ENCODE results near the gene PTPN4.

The PTPN4 gene

DNA sequence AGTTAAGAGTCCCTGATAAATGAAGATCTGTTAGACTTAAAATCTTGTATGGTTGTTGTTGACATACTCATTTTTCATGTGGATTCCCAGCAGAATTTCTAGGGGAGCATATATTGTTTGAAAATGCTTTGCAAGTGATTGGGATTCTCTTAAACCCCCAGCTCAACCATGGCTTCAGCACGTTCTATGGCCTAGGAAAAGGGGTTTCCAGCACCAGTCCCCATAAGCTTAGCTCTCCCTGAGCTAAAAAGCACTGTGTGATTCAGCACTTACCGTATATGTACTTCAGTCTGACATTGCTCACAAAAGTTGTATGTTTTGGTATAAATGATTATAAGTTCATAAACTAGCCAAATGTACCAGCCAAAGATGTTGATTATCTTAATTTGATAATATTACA lies 173.1 kb downstream of the PTPN4 start:
- TF ChIP-seq, protein P1, sequence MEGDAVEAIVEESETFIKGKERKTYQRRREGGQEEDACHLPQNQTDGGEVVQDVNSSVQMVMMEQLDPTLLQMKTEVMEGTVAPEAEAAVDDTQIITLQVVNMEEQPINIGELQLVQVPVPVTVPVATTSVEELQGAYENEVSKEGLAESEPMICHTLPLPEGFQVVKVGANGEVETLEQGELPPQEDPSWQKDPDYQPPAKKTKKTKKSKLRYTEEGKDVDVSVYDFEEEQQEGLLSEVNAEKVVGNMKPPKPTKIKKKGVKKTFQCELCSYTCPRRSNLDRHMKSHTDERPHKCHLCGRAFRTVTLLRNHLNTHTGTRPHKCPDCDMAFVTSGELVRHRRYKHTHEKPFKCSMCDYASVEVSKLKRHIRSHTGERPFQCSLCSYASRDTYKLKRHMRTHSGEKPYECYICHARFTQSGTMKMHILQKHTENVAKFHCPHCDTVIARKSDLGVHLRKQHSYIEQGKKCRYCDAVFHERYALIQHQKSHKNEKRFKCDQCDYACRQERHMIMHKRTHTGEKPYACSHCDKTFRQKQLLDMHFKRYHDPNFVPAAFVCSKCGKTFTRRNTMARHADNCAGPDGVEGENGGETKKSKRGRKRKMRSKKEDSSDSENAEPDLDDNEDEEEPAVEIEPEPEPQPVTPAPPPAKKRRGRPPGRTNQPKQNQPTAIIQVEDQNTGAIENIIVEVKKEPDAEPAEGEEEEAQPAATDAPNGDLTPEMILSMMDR (conservative IDR thresholded peaks at IDR 0.05; ENCODE audit: low read depth, low read length): no peak
- H3K4me3 ChIP-seq (ENCODE audit: low read depth, low read length): no peak overlapping the region
- DNase-seq (ENCODE audit: low read depth): no peak

DNA sequence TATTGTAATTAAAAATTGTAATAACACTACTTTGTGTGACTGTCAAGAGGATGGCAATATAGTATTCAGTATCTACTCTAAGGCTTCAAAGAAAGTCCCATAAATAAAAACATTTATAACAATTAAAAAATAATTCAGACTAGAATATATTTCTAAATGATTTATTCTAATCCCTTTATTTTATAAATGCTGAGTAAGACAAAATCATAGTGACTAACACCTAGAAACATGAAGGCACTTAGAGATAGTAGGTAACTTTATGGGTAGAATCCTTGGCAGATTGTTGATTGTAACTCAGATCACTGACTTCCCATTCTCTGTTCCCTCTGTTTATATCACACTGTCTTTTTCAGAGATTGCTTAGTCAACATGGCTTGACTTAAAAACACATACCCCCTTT lies 174.6 kb downstream of the PTPN4 start:
- no peak for DNase-seq (ENCODE audit: low read depth)
- TF ChIP-seq, protein P1 (conservative IDR thresholded peaks at IDR 0.05; ENCODE audit: low read depth, low read length): no peak
- H3K4me3 ChIP-seq (ENCODE audit: low read depth, low read length): no peak overlapping the region

DNA sequence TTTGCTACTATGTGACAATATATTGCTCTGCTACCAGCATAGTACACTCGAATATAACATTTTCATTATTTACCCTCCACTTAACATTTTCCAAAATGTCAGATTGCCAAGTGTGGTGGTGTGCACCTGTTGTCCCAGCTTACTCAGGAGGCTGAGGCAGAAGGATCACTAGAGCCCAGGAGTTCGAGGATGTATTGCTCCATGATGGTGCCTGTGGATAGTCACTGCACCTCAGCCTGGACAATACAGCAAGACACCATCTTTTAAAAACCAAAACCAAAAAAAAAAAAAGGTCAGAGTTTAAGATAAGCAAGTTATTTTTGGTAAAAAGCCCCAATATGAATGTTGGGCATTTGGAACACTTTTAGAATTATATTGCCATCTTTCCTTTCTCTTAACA lies 178.0 kb downstream of the PTPN4 start:
- TF ChIP-seq, protein P1 (conservative IDR thresholded peaks at IDR 0.05; ENCODE audit: low read depth, low read length): no peak
- H3K4me3 ChIP-seq (ENCODE audit: low read depth, low read length): no peak overlapping the region
- no peak for DNase-seq (ENCODE audit: low read depth)

DNA sequence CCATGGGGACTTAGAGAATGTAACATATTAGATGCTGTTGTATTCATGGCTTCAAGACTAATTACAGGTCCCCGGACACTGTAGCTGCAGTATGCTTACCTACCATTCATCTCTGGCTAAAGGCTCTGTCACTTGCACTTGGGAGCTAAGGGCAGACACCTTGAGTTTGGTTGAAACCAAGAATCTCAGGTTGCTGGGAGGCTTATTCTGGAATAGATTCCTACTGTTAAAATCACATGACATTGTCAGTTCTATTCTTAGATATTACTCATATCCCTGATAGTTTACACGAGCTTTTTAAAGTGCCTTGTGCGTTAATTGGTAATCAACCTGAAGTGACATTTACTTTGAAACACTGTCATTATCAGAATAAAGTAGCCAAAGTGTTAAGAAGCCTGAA lies 180.2 kb downstream of the PTPN4 start:
- DNase-seq (ENCODE audit: low read depth): no peak
- H3K4me3 ChIP-seq (ENCODE audit: low read depth, low read length): no peak overlapping the region
- TF ChIP-seq, protein P1 (conservative IDR thresholded peaks at IDR 0.05; ENCODE audit: low read depth, low read length): no peak

DNA sequence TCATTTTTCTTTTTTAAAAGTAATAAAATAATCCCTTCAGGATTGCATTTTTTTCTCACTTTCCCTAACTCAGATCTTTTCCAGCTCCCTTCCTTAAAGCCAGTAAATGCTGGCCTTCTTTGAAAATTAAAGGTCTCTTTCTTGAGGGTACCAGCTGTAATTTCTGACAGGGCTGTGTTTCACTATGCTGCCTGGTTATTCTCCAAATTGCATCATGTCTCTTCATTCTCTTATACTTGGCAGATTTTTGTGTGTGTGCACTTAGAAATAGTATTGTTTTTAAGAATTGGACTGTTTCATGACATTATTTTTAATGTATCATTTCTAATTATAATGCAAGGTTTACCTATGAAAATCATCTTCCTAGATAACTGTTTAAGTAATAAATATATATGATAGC lies 181.1 kb downstream of the PTPN4 start:
- no peak for DNase-seq (ENCODE audit: low read depth)
- H3K4me3 ChIP-seq (ENCODE audit: low read depth, low read length): no peak overlapping the region
- TF ChIP-seq, protein P1 (conservative IDR thresholded peaks at IDR 0.05; ENCODE audit: low read depth, low read length): no peak

DNA sequence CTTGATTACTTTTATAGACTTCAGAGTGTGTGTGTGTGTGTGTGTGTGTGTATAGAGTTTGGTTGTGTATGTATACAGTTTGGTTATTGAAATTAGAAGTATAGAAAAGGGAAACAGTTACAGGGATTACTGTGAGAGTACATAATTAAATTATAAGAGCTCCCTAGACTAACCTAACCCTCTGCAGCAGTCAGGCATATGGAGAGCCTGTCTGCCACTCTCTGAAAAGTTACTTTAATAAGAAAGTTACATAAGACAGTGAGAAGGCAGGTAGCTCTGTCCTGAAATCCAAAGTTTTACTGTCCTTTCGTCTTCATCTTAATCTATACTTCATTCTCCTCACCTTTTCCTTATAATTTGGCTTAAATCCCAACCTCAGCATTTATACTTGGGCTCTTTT lies 181.7 kb downstream of the PTPN4 start:
- no peak overlapping the region for H3K4me3 ChIP-seq (ENCODE audit: low read depth, low read length)
- TF ChIP-seq, protein P1 (conservative IDR thresholded peaks at IDR 0.05; ENCODE audit: low read depth, low read length): no peak
- DNase-seq (ENCODE audit: low read depth): no peak

DNA sequence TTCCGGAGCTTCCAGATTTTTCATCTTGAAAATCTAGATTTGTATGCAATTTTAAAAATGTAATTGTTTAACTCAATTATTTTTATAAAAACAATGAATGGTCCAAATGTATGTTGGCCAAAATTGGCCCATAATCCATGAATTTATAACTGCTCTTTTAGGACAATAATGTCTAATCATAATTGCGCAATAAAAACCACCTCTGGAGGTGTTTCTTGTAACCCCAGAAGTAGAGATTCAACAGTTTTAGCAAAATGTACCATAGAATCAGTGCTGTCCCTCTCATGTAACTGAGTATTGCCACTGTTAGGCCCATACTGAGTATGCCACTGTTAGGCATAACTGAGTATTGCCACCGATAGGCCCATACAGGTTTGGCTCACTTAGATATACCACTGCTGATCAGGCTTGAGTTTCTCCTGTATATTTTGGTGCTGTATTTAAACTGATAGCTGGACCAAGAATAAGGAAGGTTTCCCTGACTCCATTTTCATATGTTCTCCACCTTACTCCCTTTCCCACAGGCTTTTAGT lies 182.3 kb downstream of the PTPN4 start:
- DNase-seq (ENCODE audit: low read depth): no peak
- TF ChIP-seq, protein P1 (conservative IDR thresholded peaks at IDR 0.05; ENCODE audit: low read depth, low read length): no peak
- no peak overlapping the region for H3K4me3 ChIP-seq (ENCODE audit: low read depth, low read length)

Measured in choroid plexus epithelial cell (primary cell).